NOMO-1 treated with DMSO at 0.1 percent for 48 hours (cell line): ENCODE results near the gene SNRPA1.
A peak's percentile ranks its signal among the peaks of the same experiment; 100 is the strongest.

Experiments
- DNase-seq: peaks from one replicate; lab custom pipeline; 2025; ENCODE audit not compliant: unreplicated experiment; lab: John Stamatoyannopoulos, UW

The SNRPA1 gene

GRCh38 chr15:101294731-101295606, at the start of gene SNRPA1:
TSS of gene SNRPA1 (minus strand) at chr15:101295248. CDS start at chr15:101295178, 70 bp downstream.
- peak; percentile 89 for DNase-seq

DNA sequence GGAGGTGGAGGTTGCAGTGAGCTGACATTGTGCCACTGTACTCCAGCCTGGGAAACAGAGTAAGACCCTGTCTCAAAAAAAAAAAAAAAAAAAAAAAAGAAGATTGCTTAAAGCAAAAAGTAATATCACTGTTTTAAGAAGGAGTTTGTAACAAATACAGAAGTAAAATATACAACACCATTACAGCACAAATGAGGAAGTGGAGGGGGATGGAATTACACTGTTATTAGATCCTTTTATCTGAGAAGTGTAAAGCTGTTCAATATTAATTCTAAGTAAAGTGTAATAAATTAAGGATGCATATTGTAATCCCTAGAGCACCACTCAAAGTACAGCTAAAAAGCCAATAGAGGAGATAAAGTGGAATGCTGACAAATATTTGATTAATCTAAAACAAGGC, 47.0 kb upstream of the SNRPA1 start:
- peak; percentile 41 for DNase-seq

DNA sequence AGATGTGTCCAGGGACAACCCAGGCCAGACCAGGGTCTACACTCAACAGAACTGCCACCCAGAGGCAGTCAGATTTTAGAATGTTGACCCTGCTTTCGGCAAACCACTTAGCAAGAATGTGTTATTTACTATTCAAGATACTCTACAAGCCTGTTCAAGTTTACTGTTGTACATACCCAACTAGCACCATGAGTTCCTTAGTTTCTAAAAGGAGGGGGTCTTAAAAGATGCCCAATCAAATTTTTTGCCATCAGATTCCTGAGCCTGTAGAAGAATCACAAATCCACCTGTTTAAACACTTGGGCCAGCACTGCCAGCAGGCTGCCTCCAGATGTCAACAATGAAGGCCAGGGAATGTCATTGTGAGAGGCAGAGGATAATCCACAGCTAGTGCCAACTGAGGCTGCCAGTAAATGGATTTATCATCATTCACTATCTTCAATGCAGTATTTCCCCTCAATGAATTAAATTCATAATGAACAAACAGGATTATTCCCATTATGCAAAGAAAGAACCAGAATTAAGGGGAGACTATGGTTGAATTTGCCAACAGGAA, 43.5 kb upstream of the SNRPA1 start:
- no peak for DNase-seq

GRCh38 chr15:101337976-101338375, 42.9 kb upstream of the SNRPA1 start:
- no peak for DNase-seq

GRCh38 chr15:101333907-101334789, 39.1 kb upstream of the SNRPA1 start:
- DNase-seq, result peak; percentile 6

DNA sequence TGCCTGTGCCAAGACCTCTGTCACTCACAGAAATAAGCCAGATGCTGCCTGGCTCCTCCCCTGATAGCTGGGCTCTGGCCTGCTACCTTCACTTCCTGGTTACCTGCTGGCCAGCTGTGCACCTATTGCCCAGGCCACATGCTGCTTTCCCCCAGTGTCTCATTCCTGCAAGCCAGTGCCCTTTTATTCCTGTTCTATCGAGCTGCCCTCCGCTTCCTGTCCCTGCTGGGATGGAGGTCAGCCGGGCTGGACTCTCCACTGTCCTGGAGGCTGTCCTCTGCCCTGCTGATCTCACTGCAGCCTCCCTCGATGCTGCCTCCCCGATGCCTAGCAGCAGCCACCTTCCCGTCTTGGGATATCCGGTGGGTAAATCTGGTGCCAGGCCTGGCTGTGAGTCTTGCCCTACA, 37.0 kb upstream of the SNRPA1 start:
- no peak for DNase-seq

DNA sequence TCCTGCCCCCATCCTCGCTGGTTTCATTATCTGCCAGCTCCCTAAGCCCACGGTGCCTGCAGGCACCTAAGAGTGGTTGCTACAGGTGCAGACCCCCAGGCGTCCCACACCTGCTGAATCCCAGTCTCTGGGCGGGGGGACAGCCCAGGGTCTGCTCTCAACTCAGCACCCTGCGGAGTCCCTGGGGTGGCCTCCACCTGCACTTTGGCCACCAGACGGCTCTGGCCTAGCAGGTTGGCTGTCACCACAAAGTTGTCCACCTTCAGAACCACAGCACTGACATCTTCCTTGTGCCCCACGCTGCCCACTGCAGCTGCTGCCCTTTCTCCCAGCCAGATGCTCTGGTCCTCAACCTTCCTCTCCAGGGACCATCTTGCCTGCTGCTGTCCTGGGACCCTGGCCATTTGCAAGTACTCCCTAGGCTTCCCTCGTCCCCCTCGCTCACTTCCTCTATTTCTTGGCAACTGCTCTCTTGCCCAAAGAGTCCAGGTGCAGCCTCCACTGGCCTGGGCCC, 34.9 kb upstream of the SNRPA1 start:
- DNase-seq, result no peak

DNA sequence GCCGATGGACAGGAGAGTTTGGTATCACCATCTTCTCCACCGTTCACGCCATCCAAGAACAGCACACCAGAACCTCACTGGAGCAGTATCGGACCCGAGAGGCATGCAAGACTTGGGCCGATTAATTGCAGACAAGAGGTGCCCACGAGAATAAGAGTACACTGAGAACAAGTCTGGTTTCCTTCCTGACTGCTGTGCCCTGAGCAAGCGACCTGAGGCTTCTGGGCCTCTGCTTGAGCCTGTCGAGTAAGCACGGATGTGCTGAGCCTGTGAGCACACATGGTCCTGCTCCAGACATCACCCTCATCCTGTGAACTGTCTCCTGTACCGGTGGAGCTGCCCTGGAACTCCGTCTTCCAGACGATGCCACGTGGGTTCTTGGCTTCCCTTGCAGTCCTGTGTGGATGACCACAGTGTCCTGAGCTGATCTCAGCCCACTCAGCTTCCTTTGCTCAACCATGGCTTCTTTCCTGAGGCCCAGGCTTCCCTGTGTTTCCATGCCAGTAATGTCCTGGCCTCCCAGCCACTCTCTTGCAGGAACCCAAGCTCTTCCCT, 34.3 kb upstream of the SNRPA1 start:
- DNase-seq, result no peak

DNA sequence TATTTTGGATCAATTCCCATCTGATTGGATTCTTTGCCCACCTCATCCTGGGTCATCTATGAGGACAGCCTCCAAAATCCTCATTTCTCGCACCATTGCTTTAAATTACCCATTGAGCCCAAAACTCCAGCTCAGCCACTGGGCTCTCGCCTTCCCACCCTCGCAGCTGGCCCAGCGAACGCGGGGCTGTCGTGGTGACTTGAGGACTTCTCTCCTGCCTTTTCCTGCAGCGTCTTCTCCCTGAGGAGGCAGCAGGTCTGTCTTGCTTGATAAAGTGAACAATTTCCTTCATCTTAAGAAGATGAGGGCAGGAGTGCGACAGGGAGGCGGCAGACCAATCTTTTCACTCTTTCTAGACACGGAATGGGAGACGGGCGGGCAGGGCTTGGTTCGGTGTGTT, 33.0 kb upstream of the SNRPA1 start:
- DNase-seq, result no peak

GRCh38 chr15:101327147-101327740, 32.2 kb upstream of the SNRPA1 start:
- no peak for DNase-seq

DNA sequence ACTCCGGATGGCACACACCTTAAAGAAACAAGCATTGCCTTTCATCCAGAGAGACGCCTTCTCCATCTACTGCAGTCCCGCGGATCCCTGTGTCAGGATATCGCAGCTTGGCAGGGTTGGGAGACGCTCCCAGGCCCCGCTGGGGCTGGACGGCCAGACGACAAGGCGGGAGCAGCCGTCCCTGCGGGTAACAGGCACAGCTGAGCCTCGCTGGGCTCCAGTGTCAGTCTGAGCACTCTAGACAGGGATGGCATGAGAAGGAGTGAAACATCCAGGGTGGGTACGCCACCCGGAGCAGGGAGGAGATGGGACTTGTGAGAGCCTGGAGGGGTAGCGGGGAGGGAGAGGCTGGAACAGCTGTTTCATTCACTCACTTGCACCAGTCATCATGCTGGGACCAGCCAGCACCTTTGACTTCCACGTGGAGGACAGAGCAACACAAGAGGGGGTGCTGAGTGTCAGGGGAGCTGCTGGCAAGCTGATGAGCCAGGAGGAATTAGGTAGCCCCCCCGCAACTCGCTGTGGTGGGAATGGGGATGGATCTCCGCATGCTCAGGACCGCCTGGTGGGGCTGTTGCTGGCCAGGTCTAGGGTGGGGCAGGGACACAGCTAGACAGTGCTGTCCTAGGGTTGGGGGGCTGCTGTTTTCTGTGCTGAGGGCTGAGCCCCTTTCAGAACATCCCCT, 31.6 kb upstream of the SNRPA1 start:
- DNase-seq, result no peak

DNA sequence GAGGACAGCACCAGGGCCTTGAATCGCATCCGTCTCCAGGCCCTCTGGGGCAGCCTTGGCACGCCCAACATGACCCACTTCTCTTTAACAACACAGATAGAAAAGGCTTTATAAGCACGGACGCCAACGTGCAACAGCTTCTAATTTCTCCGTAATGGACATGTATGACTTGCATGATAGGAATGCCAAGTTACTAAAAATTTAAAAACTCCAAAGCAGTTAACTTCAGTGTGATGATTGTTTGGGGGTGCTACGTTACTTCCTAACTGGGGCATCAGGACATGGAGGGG, 30.9 kb upstream of the SNRPA1 start:
- no peak for DNase-seq

DNA sequence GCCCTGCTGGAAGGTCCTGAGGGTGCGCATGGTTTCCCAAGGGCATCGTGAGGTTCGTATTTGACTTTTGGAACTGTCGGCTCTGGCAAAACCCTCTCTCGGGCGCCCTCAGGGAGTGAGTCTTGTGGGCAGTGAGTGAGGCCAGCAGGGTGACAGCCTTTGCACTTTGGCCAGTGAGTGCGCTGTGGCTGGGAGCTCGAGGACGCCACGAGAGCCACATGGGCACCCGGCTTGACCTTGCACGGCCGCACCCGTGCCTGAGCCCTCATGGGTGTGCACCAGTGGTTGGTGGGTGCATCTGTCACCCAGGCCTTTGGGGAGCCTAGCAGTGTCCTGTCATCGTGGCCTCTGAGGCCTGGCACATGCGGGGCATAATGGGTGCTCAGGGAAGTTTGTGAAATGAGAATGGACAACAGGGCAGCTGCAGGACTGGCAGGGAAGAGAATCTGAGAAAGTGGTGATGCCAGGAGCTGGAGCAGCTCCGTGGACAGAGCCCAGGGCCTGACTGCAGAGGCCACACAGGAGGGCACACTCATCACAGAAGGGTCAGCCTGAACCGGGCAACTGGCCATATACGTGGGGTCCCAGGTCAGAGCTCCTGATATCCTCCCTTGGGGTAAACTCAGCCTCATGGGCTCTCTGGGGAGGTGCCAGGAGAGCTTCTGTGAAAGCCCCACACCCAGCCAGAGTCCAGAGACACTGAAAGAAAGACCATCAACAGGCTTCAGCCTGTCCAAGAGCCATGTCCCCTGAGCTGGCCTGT, 30.4 kb upstream of the SNRPA1 start:
- no peak for DNase-seq

GRCh38 chr15:101324524-101325177, 29.6 kb upstream of the SNRPA1 start:
- DNase-seq, result no peak

- no peak for DNase-seq
Measured at GRCh38 chr15:101323793-101324523, 28.9 kb upstream of the SNRPA1 start.

DNA sequence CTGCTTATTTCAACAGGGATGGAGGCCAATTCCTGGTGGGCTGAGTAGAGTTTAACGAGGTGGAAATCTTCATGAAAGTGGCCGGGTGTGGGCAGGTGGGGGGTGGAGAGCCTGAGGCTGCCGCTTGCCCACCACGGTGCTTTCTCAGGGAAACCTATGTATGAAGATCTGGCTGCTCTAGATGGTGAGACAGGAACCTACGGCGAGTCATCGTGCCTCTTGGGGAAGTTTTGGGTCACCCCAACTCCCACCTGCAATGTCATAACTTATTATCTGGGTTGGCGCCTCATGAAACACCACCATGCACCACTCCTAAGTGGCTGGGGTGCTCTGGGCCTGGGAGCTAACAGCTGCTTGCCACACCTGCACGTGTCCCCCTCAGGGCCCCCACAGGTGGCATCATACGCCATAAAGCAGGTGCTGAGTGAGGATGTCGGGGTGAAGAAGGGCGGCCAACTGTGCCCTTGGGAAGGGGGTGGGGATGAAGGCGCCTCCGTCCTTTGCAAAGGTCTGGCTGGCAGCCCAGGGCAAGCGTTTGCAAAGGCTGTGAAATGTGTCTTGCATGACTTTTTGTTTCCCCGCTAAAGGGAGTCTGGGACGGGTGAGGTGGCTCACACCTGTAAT, 27.9 kb upstream of the SNRPA1 start:
- DNase-seq, result no peak

- DNase-seq, result no peak
Measured at GRCh38 chr15:101322016-101322695, 27.1 kb upstream of the SNRPA1 start.
